Activated CD8-positive, alpha-beta memory T cell treated with anti-CD3 and anti-CD28 coated beads, Interleukin-2, amount 10 ng/mL, durations not matched to agents 7 days and 5 days (primary cell): ENCODE results near the gene UNC5C. TPM values are rescaled to one million over a fixed set of nuclear protein-coding genes. Genes with fewer than 3 reads are reported as not detected.
"Not testable (repeated sequence)": the region's sequence is repeated elsewhere in the genome, so short reads cannot be mapped to it uniquely, and the experiment has no call there.

Experiments used
- ATAC-seq: fragments of 150-1000 bp; cut with Tn5 transposase; one replicate; pipeline ENCODE4 v1.10.0; 2021; ENCODE audit warnings: moderate library complexity
- CTCF ChIA-PET: fragments of 350-600 bp; sonication (Branson Sonifier 250); formaldehyde crosslinking; loops from one replicate; lab custom pipeline; 2021; ENCODE audit warnings: antibody characterized with exemption; lab: Charles Lee
- DNase-seq: peaks from one replicate; pipeline ENCODE4 v3.0.0-alpha.2; 2020
- H3K27ac Mint-ChIP-seq: one replicate; pipeline ENCODE4 v1.8.0; 2021; ENCODE audit warnings: mild to moderate bottlenecking, mixed read lengths
- H3K27me3 Mint-ChIP-seq: one replicate; pipeline ENCODE4 v1.8.0; 2021; ENCODE audit warnings: mixed read lengths
- H3K36me3 Mint-ChIP-seq: one replicate; pipeline ENCODE4 v1.8.0; 2021; ENCODE audit warnings: mild to moderate bottlenecking, mixed read lengths
- H3K4me1 Mint-ChIP-seq: one replicate; pipeline ENCODE4 v1.8.0; 2021; ENCODE audit warnings: mixed read lengths
- H3K4me3 Mint-ChIP-seq: one replicate; pipeline ENCODE4 v1.8.0; 2021; ENCODE audit warnings: mild to moderate bottlenecking, moderate library complexity, mixed read lengths
- H3K9me3 Mint-ChIP-seq: one replicate; pipeline ENCODE4 v1.8.0; 2022; ENCODE audit warnings: low read depth, mixed read lengths
- total RNA-seq, 2 experiments: library from RNA; stranded (reverse); gene quantifications; one replicate each; pipeline ENCODE4 v1.2.3, GENCODE V29; 2021

The UNC5C gene
- total RNA-seq, 2 experiments from 2014 or later = not detected

- H3K27me3 Mint-ChIP-seq, H3K27ac Mint-ChIP-seq, H3K36me3 Mint-ChIP-seq, H3K4me1 Mint-ChIP-seq, ATAC-seq, H3K9me3 Mint-ChIP-seq, CTCF ChIA-PET, DNase-seq, H3K4me3 Mint-ChIP-seq: not testable (repeated sequence)
Observed at GRCh38 chr4:95139424-95139823, 409.3 kb downstream of the UNC5C start.

- H3K27ac Mint-ChIP-seq, ATAC-seq, H3K4me3 Mint-ChIP-seq, H3K9me3 Mint-ChIP-seq, DNase-seq, H3K4me1 Mint-ChIP-seq, CTCF ChIA-PET, H3K27me3 Mint-ChIP-seq, H3K36me3 Mint-ChIP-seq: not testable (repeated sequence)
Observed at GRCh38 chr4:95134016-95134415, 414.8 kb downstream of the UNC5C start.

- ATAC-seq = no peak
- H3K27ac Mint-ChIP-seq = no peak overlapping the region
- H3K9me3 Mint-ChIP-seq = peaks cover 3% of the 10 kb centered on the region
- no peak for DNase-seq
- H3K27me3 Mint-ChIP-seq = peaks cover 5% of the 10 kb centered on the region
- H3K4me3 Mint-ChIP-seq = no peak overlapping the region
- no peaks in the 10 kb centered on the region for H3K4me1 Mint-ChIP-seq
- no peaks in the 10 kb centered on the region for H3K36me3 Mint-ChIP-seq
- CTCF ChIA-PET = no interaction called here
Observed at GRCh38 chr4:95129821-95130311, 418.9 kb downstream of the UNC5C start.

GRCh38 chr4:95129031-95129430, 419.7 kb downstream of the UNC5C start:
- CTCF ChIA-PET = no interaction called here
- H3K9me3 Mint-ChIP-seq = peaks cover 2% of the 10 kb centered on the region
- no peak for ATAC-seq
- no peak overlapping the region for H3K4me3 Mint-ChIP-seq
- H3K4me1 Mint-ChIP-seq = no peaks in the 10 kb centered on the region
- H3K27ac Mint-ChIP-seq = no peak overlapping the region
- H3K36me3 Mint-ChIP-seq = no peaks in the 10 kb centered on the region
- DNase-seq = no peak
- H3K27me3 Mint-ChIP-seq = peaks cover 5% of the 10 kb centered on the region

- H3K27ac Mint-ChIP-seq = no peak overlapping the region
- no peak overlapping the region for H3K4me3 Mint-ChIP-seq
- H3K9me3 Mint-ChIP-seq = no peaks in the 10 kb centered on the region
- H3K36me3 Mint-ChIP-seq = no peaks in the 10 kb centered on the region
- CTCF ChIA-PET = no interaction called here
- peaks cover 3% of the 10 kb centered on the region for H3K27me3 Mint-ChIP-seq
- H3K4me1 Mint-ChIP-seq = no peaks in the 10 kb centered on the region
- DNase-seq (no peak), ATAC-seq (no peak)
Observed at GRCh38 chr4:95124906-95125504, 423.8 kb downstream of the UNC5C start.

- Mint-ChIP-seq H3K27ac (no peak overlapping the region), H3K27me3 (no peaks in the 10 kb centered on the region), H3K36me3 (no peaks in the 10 kb centered on the region), H3K4me1 (no peaks in the 10 kb centered on the region), H3K9me3 (no peaks in the 10 kb centered on the region), H3K4me3 (no peak overlapping the region)
- DNase-seq (no peak), ATAC-seq (no peak)
- CTCF ChIA-PET = no interaction called here
Observed at GRCh38 chr4:95122001-95122400, 426.8 kb downstream of the UNC5C start.

- H3K9me3 Mint-ChIP-seq = no peaks in the 10 kb centered on the region
- ATAC-seq = no peak
- DNase-seq = no peak
- H3K27ac Mint-ChIP-seq = no peak overlapping the region
- CTCF ChIA-PET = no interaction called here
- no peaks in the 10 kb centered on the region for H3K36me3 Mint-ChIP-seq
- no peaks in the 10 kb centered on the region for H3K27me3 Mint-ChIP-seq
- H3K4me1 Mint-ChIP-seq = no peaks in the 10 kb centered on the region
- no peak overlapping the region for H3K4me3 Mint-ChIP-seq
Observed at GRCh38 chr4:95120456-95120855, 428.3 kb downstream of the UNC5C start.

GRCh38 chr4:95118497-95118896, 430.3 kb downstream of the UNC5C start:
- no peaks in the 10 kb centered on the region for H3K4me1 Mint-ChIP-seq
- H3K36me3 Mint-ChIP-seq = no peaks in the 10 kb centered on the region
- DNase-seq = no peak
- no peaks in the 10 kb centered on the region for H3K9me3 Mint-ChIP-seq
- H3K27me3 Mint-ChIP-seq = peaks cover 2% of the 10 kb centered on the region
- no peak overlapping the region for H3K4me3 Mint-ChIP-seq
- no peak for ATAC-seq
- no peak overlapping the region for H3K27ac Mint-ChIP-seq
- CTCF ChIA-PET = no interaction called here

- H3K4me1 Mint-ChIP-seq = no peaks in the 10 kb centered on the region
- H3K9me3 Mint-ChIP-seq = no peaks in the 10 kb centered on the region
- H3K27ac Mint-ChIP-seq = no peak overlapping the region
- CTCF ChIA-PET = no interaction called here
- DNase-seq = no peak
- H3K27me3 Mint-ChIP-seq = peaks cover 8% of the 10 kb centered on the region
- H3K4me3 Mint-ChIP-seq = no peak overlapping the region
- H3K36me3 Mint-ChIP-seq = no peaks in the 10 kb centered on the region
- ATAC-seq = no peak
Observed at GRCh38 chr4:95114521-95114920, 434.3 kb downstream of the UNC5C start.
